Tibial nerve (tissue), 4 donors: ENCODE results near the gene DNAJA3. TPM values are rescaled to one million over a fixed set of nuclear protein-coding genes. Genes with fewer than 3 reads are reported as not detected.
"Not testable (repeated sequence)": the region's sequence is repeated elsewhere in the genome, so short reads cannot be mapped to it uniquely, and the experiment has no call there.

Experiments used
- DNase-seq, 2 donors: peaks; one replicate each; pipeline ENCODE4 v3.0.0-alpha.2; 2019; ENCODE audit warnings: low spot score in 2 of 2
- H3K27ac ChIP-seq, 4 donors: fragments of 200-600 bp; sonication (generic) in 3 of 4; one replicate each; pipeline ENCODE4 v1.5.1; 2017 to 2019; ENCODE audit warnings: mild to moderate bottlenecking in 1 of 4
- H3K27me3 ChIP-seq, 2 donors: fragments of 200-600 bp; sonication (generic) in 1 of 2; one replicate each; pipeline versions ENCODE4 v1.5.1 to v1.6.0; 2017 to 2019
- H3K36me3 ChIP-seq, 3 donors: fragments of 200-600 bp; sonication (generic); one replicate each; pipeline ENCODE4 v1.5.1; 2018 to 2019
- H3K4me1 ChIP-seq, 4 donors: fragments of 200-600 bp; sonication (generic) in 3 of 4; one replicate each; pipeline ENCODE4 v1.5.1; 2017 to 2019
- H3K4me3 ChIP-seq, 4 donors: fragments of 200-600 bp; sonication (generic) in 3 of 4; one replicate each; pipeline ENCODE4 v1.5.1; 2017 to 2019; ENCODE audit warnings: mild to moderate bottlenecking in 1 of 4, moderate library complexity in 1 of 4
- H3K9me3 ChIP-seq, 4 donors: fragments of 200-600 bp; sonication (generic) in 3 of 4; one replicate each; pipeline ENCODE4 v1.5.1; 2017 to 2019
- EP300 ChIP-seq, 2 donors: sonication (generic); formaldehyde crosslinking; IDR thresholded peaks; one replicate each; pipeline ENCODE4 v1.6.1; 2017; ENCODE audit warnings: antibody characterized with exemption in 2 of 2, mild to moderate bottlenecking in 1 of 2
- POLR2A ChIP-seq, 2 donors: fragments of 450-650 bp; IDR thresholded peaks; one replicate each; pipeline ENCODE4 v1.6.1; 2017; ENCODE audit warnings: antibody characterized with exemption in 2 of 2, mild to moderate bottlenecking in 2 of 2, moderate library complexity in 2 of 2
- WGBS, 2 donors: methylation state at CpG; one replicate each; pipeline ENCODE4 v1.1.5; 2018; 5-methylcytosine and 5-hydroxymethylcytosine counted together
- total RNA-seq, 4 donors: library from RNA; depleted of rRNA; stranded (reverse); fragments of >200 nt; gene quantifications; one replicate each; pipeline ENCODE4 v1.1.0, GENCODE V29; 2016
- TF ChIP-seq, protein P1 (sequence below), 5 experiments: fragments of 200-600 bp in 3 of 5; fragments of 450-650 bp in 2 of 5; sonication (generic) in 3 of 5; IDR thresholded peaks; one replicate each; pipeline ENCODE4 v1.5.1; 2016 to 2019; ENCODE audit warnings: antibody characterized with exemption in 5 of 5, mild to moderate bottlenecking in 3 of 5, moderate library complexity in 2 of 5

The DNAJA3 gene
- total RNA-seq, 4 donors from 2014 or later: 37.6 to 53.0 (median 49.2) TPM

GRCh38 chr16:4393240-4393600 is 32.4 kb upstream of the DNAJA3 start:
- WGBS, 2 donors: 60 to 71% methylated on average over 5 to 6 of the region's 6 CpGs

DNA sequence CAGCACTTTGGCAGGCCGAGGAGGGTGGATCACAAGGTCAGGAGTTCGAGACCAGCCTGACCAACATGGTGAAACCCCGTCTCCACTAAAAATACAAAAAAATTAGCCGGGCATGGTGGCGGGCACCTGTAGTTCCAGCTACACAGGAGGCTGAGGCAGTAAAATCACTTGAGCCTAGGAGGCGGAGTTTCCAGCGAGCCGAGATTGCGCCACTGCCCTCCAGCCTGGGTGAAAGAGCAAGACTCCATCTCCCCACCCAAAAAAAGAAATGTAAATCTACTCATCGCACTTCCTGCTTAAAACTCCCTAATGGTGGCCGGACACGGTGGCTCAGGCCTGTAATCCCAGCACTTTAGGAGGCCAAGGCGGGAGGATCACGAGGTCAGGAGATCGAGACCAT is 31.8 kb upstream of the DNAJA3 start:
- peak overlapping the region; percentile 43 to 84 (median 68) for H3K27ac ChIP-seq
- H3K27me3 ChIP-seq, DNase-seq, H3K4me3 ChIP-seq, H3K9me3 ChIP-seq: not testable (repeated sequence)
- WGBS, 2 donors: 94% methylated on average over 15 of the region's 15 CpGs
- H3K4me1 ChIP-seq: peaks cover 0 to 48% (median 19%) of the 10 kb centered on the region in 4 donors
- H3K36me3 ChIP-seq: peaks cover 0 to 79% (median 0%) of the 10 kb centered on the region in 3 donors

More at GRCh38 chr16:4393240-4393600, 32.4 kb upstream of the DNAJA3 start:
- no peak overlapping the region for H3K4me3 ChIP-seq
- H3K36me3 ChIP-seq: peaks cover 0 to 77% (median 0%) of the 10 kb centered on the region in 3 donors
- H3K4me1 ChIP-seq: peaks cover 0 to 54% (median 22%) of the 10 kb centered on the region in 4 donors
- H3K9me3 ChIP-seq: no peaks in the 10 kb centered on the region
- H3K27ac ChIP-seq: peak overlapping the region; percentile 43 to 84 (median 68)
- H3K27me3 ChIP-seq: no peaks in the 10 kb centered on the region
- TF ChIP-seq POLR2A (IDR thresholded peaks at IDR 0.05): no peak
- TF ChIP-seq EP300 (IDR thresholded peaks at IDR 0.05): peak in 1 of 2 donors; percentile 24
- TF ChIP-seq, protein P1, sequence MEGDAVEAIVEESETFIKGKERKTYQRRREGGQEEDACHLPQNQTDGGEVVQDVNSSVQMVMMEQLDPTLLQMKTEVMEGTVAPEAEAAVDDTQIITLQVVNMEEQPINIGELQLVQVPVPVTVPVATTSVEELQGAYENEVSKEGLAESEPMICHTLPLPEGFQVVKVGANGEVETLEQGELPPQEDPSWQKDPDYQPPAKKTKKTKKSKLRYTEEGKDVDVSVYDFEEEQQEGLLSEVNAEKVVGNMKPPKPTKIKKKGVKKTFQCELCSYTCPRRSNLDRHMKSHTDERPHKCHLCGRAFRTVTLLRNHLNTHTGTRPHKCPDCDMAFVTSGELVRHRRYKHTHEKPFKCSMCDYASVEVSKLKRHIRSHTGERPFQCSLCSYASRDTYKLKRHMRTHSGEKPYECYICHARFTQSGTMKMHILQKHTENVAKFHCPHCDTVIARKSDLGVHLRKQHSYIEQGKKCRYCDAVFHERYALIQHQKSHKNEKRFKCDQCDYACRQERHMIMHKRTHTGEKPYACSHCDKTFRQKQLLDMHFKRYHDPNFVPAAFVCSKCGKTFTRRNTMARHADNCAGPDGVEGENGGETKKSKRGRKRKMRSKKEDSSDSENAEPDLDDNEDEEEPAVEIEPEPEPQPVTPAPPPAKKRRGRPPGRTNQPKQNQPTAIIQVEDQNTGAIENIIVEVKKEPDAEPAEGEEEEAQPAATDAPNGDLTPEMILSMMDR (IDR thresholded peaks at IDR 0.05): peak in 1 of 5 experiments; percentile 18
- DNase-seq: no peak

GRCh38 chr16:4395055-4395726 is 30.5 kb upstream of the DNAJA3 start:
- H3K9me3 ChIP-seq: no peaks in the 10 kb centered on the region
- no peaks in the 10 kb centered on the region for H3K27me3 ChIP-seq
- H3K4me1 ChIP-seq: peaks cover 0 to 36% (median 16%) of the 10 kb centered on the region in 4 donors
- no peak for DNase-seq
- H3K36me3 ChIP-seq: peaks cover 0 to 74% (median 0%) of the 10 kb centered on the region in 3 donors
- no peak overlapping the region for H3K4me3 ChIP-seq
- no peak overlapping the region for H3K27ac ChIP-seq
- 71% methylated on average over 9 of the region's 9 CpGs for WGBS, 2 donors
- no peak for TF ChIP-seq POLR2A (IDR thresholded peaks at IDR 0.05)
- TF ChIP-seq EP300 (IDR thresholded peaks at IDR 0.05): no peak
- TF ChIP-seq, protein P1 (IDR thresholded peaks at IDR 0.05): no peak

DNA sequence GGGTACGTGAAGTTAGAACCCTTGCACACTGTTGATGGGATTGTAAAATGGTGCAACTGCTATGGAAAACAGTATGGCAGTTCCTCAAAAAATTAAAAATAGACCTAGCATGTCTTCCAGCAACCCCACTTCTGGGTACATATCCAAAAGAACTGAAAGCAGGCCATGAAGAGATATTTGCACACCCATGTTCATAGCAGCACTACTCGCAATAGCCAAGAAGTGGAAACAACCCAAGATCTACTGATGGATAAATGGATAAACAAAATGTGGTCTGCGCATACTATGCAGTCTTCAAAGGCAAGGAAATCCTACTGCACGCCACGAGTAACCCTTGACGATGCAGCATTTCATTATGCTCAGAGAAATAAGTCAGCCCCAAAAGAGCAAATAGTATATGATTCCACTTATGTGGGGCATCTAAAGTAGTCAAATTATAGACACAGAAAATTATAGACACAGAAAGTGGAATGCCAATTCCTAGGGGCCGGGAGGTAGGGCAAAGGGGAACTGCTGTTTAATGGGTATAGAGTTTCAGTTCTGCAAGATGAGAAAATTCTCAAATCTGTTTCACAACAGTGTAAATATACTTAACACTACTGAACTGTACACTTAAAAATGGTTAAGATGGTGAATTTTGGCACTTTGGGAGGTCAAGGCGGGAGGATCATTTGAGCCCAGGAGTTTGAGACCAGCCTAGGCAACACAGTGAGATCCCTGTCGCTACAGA is 26.5 kb upstream of the DNAJA3 start:
- H3K36me3 ChIP-seq: peaks cover 0 to 84% (median 0%) of the 10 kb centered on the region in 3 donors
- H3K27me3 ChIP-seq: no peaks in the 10 kb centered on the region
- 84 to 91% methylated on average over 9 of the region's 9 CpGs for WGBS, 2 donors
- H3K4me1 ChIP-seq: peaks cover 0 to 11% (median 2%) of the 10 kb centered on the region in 4 donors
- H3K27ac ChIP-seq: no peak overlapping the region
- H3K4me3 ChIP-seq: no peak overlapping the region
- DNase-seq: no peak
- no peak for TF ChIP-seq EP300 (IDR thresholded peaks at IDR 0.05)
- no peak for TF ChIP-seq POLR2A (IDR thresholded peaks at IDR 0.05)
- TF ChIP-seq, protein P1 (IDR thresholded peaks at IDR 0.05): no peak
- no peaks in the 10 kb centered on the region for H3K9me3 ChIP-seq

- Histone ChIP-seq H3K27ac (no peak overlapping the region), H3K4me3 (no peak overlapping the region), H3K27me3 (no peaks in the 10 kb centered on the region), H3K4me1 (peaks cover 0 to 15% (median 2%) of the 10 kb centered on the region in 4 donors), H3K9me3 (no peaks in the 10 kb centered on the region), H3K36me3 (peaks cover 0 to 84% (median 0%) of the 10 kb centered on the region in 3 donors)
- WGBS, 2 donors: 91% methylated on average over 12 of the region's 12 CpGs
- DNase-seq: no peak
- TF ChIP-seq POLR2A (IDR thresholded peaks at IDR 0.05) (no peak), EP300 (IDR thresholded peaks at IDR 0.05) (no peak)
- TF ChIP-seq, protein P1 (IDR thresholded peaks at IDR 0.05): no peak
Measured at GRCh38 chr16:4401094-4401501, 24.6 kb upstream of the DNAJA3 start.
